GM20431 (cell line): ENCODE results near the gene CECR2.

Source experiments
- in situ Hi-C: fragments of 300-500 bp; cut with MseI, MboI; formaldehyde crosslinking; loops from one replicate; pipeline ENCODE4 v1.15.0; 2020; ENCODE audit warnings: low sequenced_read_pairs; ENCODE audit not compliant: unreplicated experiment

The CECR2 gene

GRCh38 chr22:17552737-17553136 lies 183.5 kb downstream of the CECR2 start:
- in situ Hi-C loops, result loop anchor here (25.0 kb wide), 1 partner anchor 335 kb away; no protein-coding TSS in a partner anchor

GRCh38 chr22:17554814-17555213 lies 185.6 kb downstream of the CECR2 start:
- in situ Hi-C loops, result loop anchor here (25.0 kb wide), 1 partner anchor 332 kb away; no protein-coding TSS in a partner anchor

GRCh38 chr22:17559188-17559587 lies 189.9 kb downstream of the CECR2 start:
- in situ Hi-C loops, result loop anchor here (25.0 kb wide), 1 partner anchor 328 kb away; no protein-coding TSS in a partner anchor

GRCh38 chr22:17562906-17563870 lies 193.9 kb downstream of the CECR2 start, which contains the start of gene SLC25A18:
Gene SLC25A18, plus strand, starts transcription at chr22:17563498. Its CDS starts 16,447 bp downstream, at chr22:17579945.
- in situ Hi-C loops, result loop anchor here (25.0 kb wide), 1 partner anchor 324 kb away; no protein-coding TSS in a partner anchor

GRCh38 chr22:17563936-17564391 lies 194.7 kb downstream of the CECR2 start:
- in situ Hi-C loops, result loop anchor here (25.0 kb wide), 1 partner anchor 323 kb away; no protein-coding TSS in a partner anchor

- in situ Hi-C loops, result loop anchor here (25.0 kb wide), 1 partner anchor 321 kb away; no protein-coding TSS in a partner anchor
Observed at GRCh38 chr22:17566016-17566687, 196.9 kb downstream of the CECR2 start.

GRCh38 chr22:17566776-17567175 lies 197.5 kb downstream of the CECR2 start:
- in situ Hi-C loops, result loop anchor here (25.0 kb wide), 1 partner anchor 321 kb away; no protein-coding TSS in a partner anchor

- in situ Hi-C loops, result loop anchor here (25.0 kb wide), 1 partner anchor 317 kb away; no protein-coding TSS in a partner anchor
Observed at GRCh38 chr22:17569971-17570511, 200.8 kb downstream of the CECR2 start.

GRCh38 chr22:17570851-17571631 lies 201.8 kb downstream of the CECR2 start:
- in situ Hi-C loops, result loop anchor here (25.0 kb wide), 1 partner anchor 316 kb away; no protein-coding TSS in a partner anchor

- in situ Hi-C loops, result no loop called here
Observed at GRCh38 chr22:17575151-17575550, 205.9 kb downstream of the CECR2 start.

GRCh38 chr22:17575681-17576080 lies 206.4 kb downstream of the CECR2 start:
- in situ Hi-C loops, result no loop called here

GRCh38 chr22:17576470-17576869 lies 207.2 kb downstream of the CECR2 start:
- in situ Hi-C loops, result no loop called here

- in situ Hi-C loops, result no loop called here
Observed at GRCh38 chr22:17578136-17578754, 209.0 kb downstream of the CECR2 start.

GRCh38 chr22:17579535-17579981 lies 210.3 kb downstream of the CECR2 start:
- in situ Hi-C loops, result no loop called here

- in situ Hi-C loops, result no loop called here
Observed at GRCh38 chr22:17580441-17581031, 211.3 kb downstream of the CECR2 start.

- in situ Hi-C loops, result no loop called here
Observed at GRCh38 chr22:17581056-17581455, 211.8 kb downstream of the CECR2 start.

- in situ Hi-C loops, result no loop called here
Observed at GRCh38 chr22:17581631-17582030, 212.4 kb downstream of the CECR2 start.

- in situ Hi-C loops, result no loop called here
Observed at GRCh38 chr22:17583151-17583550, 213.9 kb downstream of the CECR2 start.
